ENCODE data around the gene HK1. TPM values are rescaled to one million over a fixed set of nuclear protein-coding genes. Genes with fewer than 3 reads are reported as not detected.

Gene HK1
- total RNA-seq, 2 experiments from 2014 or later: 13.1 to 31.5 TPM

DNA sequence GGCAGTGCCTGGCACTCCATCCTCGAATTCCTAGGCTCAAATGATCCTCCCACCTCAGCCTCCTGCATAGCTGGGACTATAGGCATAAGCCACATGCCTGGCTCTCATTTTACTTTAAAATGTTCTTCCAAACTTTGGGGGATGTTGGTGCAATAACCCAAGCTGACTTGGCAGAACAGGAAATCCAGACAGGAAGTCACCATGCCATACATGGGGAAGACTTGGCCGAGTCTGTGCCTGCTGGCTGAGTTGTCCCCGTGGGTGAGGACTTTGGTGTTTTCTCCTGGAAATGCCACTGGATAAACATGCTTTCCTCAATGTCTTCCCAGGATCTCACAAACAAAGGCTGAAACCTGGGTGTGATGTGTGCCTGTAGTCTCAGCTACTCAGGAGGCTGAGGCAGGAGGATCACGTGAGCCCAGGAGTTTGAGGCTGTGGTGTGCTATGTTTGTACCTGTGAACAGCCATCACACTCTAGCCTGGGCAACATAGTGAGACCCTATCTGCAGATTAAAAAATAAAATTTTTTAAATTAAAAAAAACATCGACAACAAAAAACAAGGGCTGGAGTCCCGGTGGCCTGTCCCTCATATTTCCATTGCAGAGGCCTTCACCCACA, 38.4 kb upstream of the HK1 start:
- no peak overlapping the region for H3K27ac ChIP-seq (ENCODE audit: low read depth, low read length, poor library complexity, severe bottlenecking)
- no peaks in the 10 kb centered on the region for H3K36me3 ChIP-seq (ENCODE audit: insufficient read depth, low read length)
- intact Hi-C loops (cut with micrococcal nuclease; ENCODE audit: unreplicated experiment): no loop called here
- H3K4me2 ChIP-seq (ENCODE audit: low read length): no peak overlapping the region
- H3K4me1 ChIP-seq (ENCODE audit: insufficient read depth, low read length, poor library complexity, severe bottlenecking): no peaks in the 10 kb centered on the region
- TF ChIP-seq, protein P1, sequence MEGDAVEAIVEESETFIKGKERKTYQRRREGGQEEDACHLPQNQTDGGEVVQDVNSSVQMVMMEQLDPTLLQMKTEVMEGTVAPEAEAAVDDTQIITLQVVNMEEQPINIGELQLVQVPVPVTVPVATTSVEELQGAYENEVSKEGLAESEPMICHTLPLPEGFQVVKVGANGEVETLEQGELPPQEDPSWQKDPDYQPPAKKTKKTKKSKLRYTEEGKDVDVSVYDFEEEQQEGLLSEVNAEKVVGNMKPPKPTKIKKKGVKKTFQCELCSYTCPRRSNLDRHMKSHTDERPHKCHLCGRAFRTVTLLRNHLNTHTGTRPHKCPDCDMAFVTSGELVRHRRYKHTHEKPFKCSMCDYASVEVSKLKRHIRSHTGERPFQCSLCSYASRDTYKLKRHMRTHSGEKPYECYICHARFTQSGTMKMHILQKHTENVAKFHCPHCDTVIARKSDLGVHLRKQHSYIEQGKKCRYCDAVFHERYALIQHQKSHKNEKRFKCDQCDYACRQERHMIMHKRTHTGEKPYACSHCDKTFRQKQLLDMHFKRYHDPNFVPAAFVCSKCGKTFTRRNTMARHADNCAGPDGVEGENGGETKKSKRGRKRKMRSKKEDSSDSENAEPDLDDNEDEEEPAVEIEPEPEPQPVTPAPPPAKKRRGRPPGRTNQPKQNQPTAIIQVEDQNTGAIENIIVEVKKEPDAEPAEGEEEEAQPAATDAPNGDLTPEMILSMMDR (conservative IDR thresholded peaks at IDR 0.05; ENCODE audit: low read length): no peak
- no peak for TF ChIP-seq EZH2phosphoT487 (IDR thresholded peaks at IDR 0.05; ENCODE audit: borderline replicate concordance, low read depth, low read length)
- BruUV-seq (replicated peaks): no TSS peak
- no peak overlapping the region for H3K4me3 ChIP-seq (ENCODE audit: low read depth, low read length, poor library complexity, severe bottlenecking)
- no peaks in the 10 kb centered on the region for H4K20me1 ChIP-seq (ENCODE audit: insufficient read depth, low read length)
- H3K9me3 ChIP-seq (ENCODE audit: low read length): no peaks in the 10 kb centered on the region
- no peaks in the 10 kb centered on the region for H3K9me2 ChIP-seq (ENCODE audit: insufficient read depth, low read length)
- ChIA-PET POLR2A (interaction anchor here (0.6 to 0.8 kb wide), 4 partner anchors 14 to 1936 kb away, joined by 3 to 7 read pairs (median 4); no protein-coding TSS in a partner anchor), CTCF (ENCODE audit: unreplicated experiment) (interaction anchor here (1.1 kb wide), 1 partner anchor 153 kb away, joined by 3 read pairs; no protein-coding TSS in a partner anchor)
- no peaks in the 10 kb centered on the region for H3K79me2 ChIP-seq (ENCODE audit: insufficient read depth, low read depth, low read length)
- no peak for DNase-seq (ENCODE audit: low spot score)
- no peak overlapping the region for H2AFZ ChIP-seq (ENCODE audit: low read length)

DNA sequence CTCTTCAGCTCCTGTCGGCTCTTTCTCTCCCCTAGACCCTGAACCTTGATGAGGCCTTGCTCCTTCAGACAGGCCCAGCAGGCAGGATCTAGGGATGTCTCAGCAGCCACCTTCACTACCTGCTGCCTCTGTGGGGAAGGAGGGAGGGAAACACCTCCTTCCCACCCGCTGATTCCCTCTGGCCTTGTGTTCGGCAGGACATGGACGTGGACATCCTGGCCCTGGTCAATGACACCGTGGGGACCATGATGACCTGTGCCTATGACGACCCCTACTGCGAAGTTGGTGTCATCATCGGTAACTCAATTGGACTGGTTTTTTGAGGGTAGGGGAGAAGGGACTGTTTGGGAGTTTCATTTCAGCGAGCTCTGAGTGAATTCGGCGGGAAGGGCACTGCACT, 37.8 kb upstream of the HK1 start:
- no peak overlapping the region for H3K4me2 ChIP-seq (ENCODE audit: low read length)
- POLR2A ChIA-PET: interaction anchor here (0.8 kb wide), 1 partner anchor 15 kb away, joined by 4 read pairs; no protein-coding TSS in a partner anchor
- CTCF ChIA-PET (ENCODE audit: unreplicated experiment): interaction anchor here (1.1 kb wide), 1 partner anchor 153 kb away, joined by 3 read pairs; no protein-coding TSS in a partner anchor
- no peaks in the 10 kb centered on the region for H4K20me1 ChIP-seq (ENCODE audit: insufficient read depth, low read length)
- intact Hi-C loops (cut with micrococcal nuclease; ENCODE audit: unreplicated experiment): no loop called here
- no TSS peak for BruUV-seq (replicated peaks)
- H3K36me3 ChIP-seq (ENCODE audit: insufficient read depth, low read length): no peaks in the 10 kb centered on the region
- no peak for DNase-seq (ENCODE audit: low spot score)
- H3K9me3 ChIP-seq (ENCODE audit: low read length): no peaks in the 10 kb centered on the region
- no peaks in the 10 kb centered on the region for H3K79me2 ChIP-seq (ENCODE audit: insufficient read depth, low read depth, low read length)
- H3K9me2 ChIP-seq (ENCODE audit: insufficient read depth, low read length): no peaks in the 10 kb centered on the region
- H3K4me1 ChIP-seq (ENCODE audit: insufficient read depth, low read length, poor library complexity, severe bottlenecking): no peaks in the 10 kb centered on the region
- no peak overlapping the region for H2AFZ ChIP-seq (ENCODE audit: low read length)
- H3K4me3 ChIP-seq (ENCODE audit: low read depth, low read length, poor library complexity, severe bottlenecking): no peak overlapping the region
- TF ChIP-seq, protein P1 (conservative IDR thresholded peaks at IDR 0.05; ENCODE audit: low read length): no peak
- TF ChIP-seq EZH2phosphoT487 (IDR thresholded peaks at IDR 0.05; ENCODE audit: borderline replicate concordance, low read depth, low read length): no peak
- no peak overlapping the region for H3K27ac ChIP-seq (ENCODE audit: low read depth, low read length, poor library complexity, severe bottlenecking)

DNA sequence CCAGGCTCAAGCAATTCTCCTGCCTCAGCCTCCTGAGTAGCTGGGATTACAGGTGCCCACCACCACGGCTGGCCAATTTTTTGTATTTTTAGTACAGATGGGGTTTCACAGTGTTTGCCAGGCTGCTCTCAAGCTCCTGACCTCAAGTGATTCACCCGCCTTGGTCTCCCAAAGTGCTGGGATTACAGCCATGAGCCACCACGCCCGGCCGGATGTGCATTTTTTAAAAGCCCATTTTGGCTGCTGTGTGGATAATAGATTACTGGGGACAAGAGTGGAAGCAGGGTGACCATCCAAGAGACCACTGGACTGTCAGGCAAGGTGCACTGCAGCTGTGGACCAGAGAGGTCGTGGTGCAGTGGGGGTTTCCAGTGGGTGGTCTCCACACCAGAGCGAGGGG, 36.7 kb upstream of the HK1 start:
- Histone ChIP-seq H3K4me2 (ENCODE audit: low read length) (no peak overlapping the region), H3K9me3 (ENCODE audit: low read length) (no peaks in the 10 kb centered on the region), H3K4me1 (ENCODE audit: insufficient read depth, low read length, poor library complexity, severe bottlenecking) (no peaks in the 10 kb centered on the region), H3K27ac (ENCODE audit: low read depth, low read length, poor library complexity, severe bottlenecking) (no peak overlapping the region), H3K4me3 (ENCODE audit: low read depth, low read length, poor library complexity, severe bottlenecking) (no peak overlapping the region), H3K79me2 (ENCODE audit: insufficient read depth, low read depth, low read length) (no peaks in the 10 kb centered on the region), H2AFZ (ENCODE audit: low read length) (no peak overlapping the region), H3K9me2 (ENCODE audit: insufficient read depth, low read length) (no peaks in the 10 kb centered on the region), H4K20me1 (ENCODE audit: insufficient read depth, low read length) (no peaks in the 10 kb centered on the region), H3K36me3 (ENCODE audit: insufficient read depth, low read length) (no peaks in the 10 kb centered on the region)
- no TSS peak for BruUV-seq (replicated peaks)
- ChIA-PET POLR2A (no interaction called here), CTCF (ENCODE audit: unreplicated experiment) (no interaction called here)
- TF ChIP-seq EZH2phosphoT487 (IDR thresholded peaks at IDR 0.05; ENCODE audit: borderline replicate concordance, low read depth, low read length): no peak
- TF ChIP-seq, protein P1 (conservative IDR thresholded peaks at IDR 0.05; ENCODE audit: low read length): no peak
- no peak for DNase-seq (ENCODE audit: low spot score)
- intact Hi-C loops (cut with micrococcal nuclease; ENCODE audit: unreplicated experiment): no loop called here
